Stomach (tissue), 9 donors: ENCODE results near the gene GSTM2. TPM values are rescaled to one million over a fixed set of nuclear protein-coding genes. Genes with fewer than 3 reads are reported as not detected.

Source experiments
- DNase-seq, 2 donors: peaks; one replicate each; pipeline versions ENCODE4 v3.0.0 to v3.0.0-alpha.2; 2013 to 2019
- H3K27ac ChIP-seq, 5 donors: fragments of 200-600 bp in 4 of 5; sonication (generic) in 4 of 5; one replicate each; pipeline ENCODE4 v1.5.1; 2013 to 2019; ENCODE audit warnings: mild to moderate bottlenecking in 1 of 5, moderate library complexity in 1 of 5
- H3K27me3 ChIP-seq, 3 donors: fragments of 200-600 bp; sonication (generic); one replicate each; pipeline ENCODE4 v1.5.1; 2017 to 2019; ENCODE audit warnings: mixed run types in 1 of 3
- H3K36me3 ChIP-seq, 4 donors: fragments of 200-600 bp; sonication (generic); 1 replicate in 3 of 4; 2 replicates in 1 of 4; pipeline ENCODE4 v1.5.1; 2016 to 2019
- H3K4me1 ChIP-seq, 4 donors: fragments of 200-600 bp; sonication (generic); one replicate each; pipeline ENCODE4 v1.5.1; 2016 to 2019
- H3K4me3 ChIP-seq, 4 donors: fragments of 200-600 bp; sonication (generic) in 3 of 4; one replicate each; pipeline ENCODE4 v1.5.1; 2016 to 2019; ENCODE audit warnings: mild to moderate bottlenecking in 1 of 4
- H3K9me3 ChIP-seq, 4 donors: fragments of 200-600 bp; sonication (generic); one replicate each; pipeline ENCODE4 v1.5.1; 2016 to 2019
- EP300 ChIP-seq: sonication (generic); formaldehyde crosslinking; IDR thresholded peaks from one replicate; pipeline ENCODE4 v1.6.1; 2017; ENCODE audit warnings: antibody characterized with exemption
- POLR2A ChIP-seq, 4 donors: fragments of 450-650 bp; IDR thresholded peaks; one replicate each; pipeline ENCODE4 v1.6.1; 2016; ENCODE audit warnings: antibody characterized with exemption in 4 of 4, control low read depth in 2 of 4, mild to moderate bottlenecking in 1 of 4, moderate library complexity in 1 of 4
- POLR2AphosphoS5 ChIP-seq, 3 donors: sonication (generic); formaldehyde crosslinking; IDR thresholded peaks; one replicate each; pipeline ENCODE4 v1.6.1; 2016; ENCODE audit warnings: antibody characterized with exemption in 3 of 3
- WGBS, 5 donors: extraction: QIAGEN DNeasy Blood & Tissue Kit in 3 of 5; methylation state at CpG; one replicate each; pipeline versions ENCODE4 v1.1.5 to v1.1.7; 2013 to 2018; 5-methylcytosine and 5-hydroxymethylcytosine counted together
- intact Hi-C: fragments of 100-400 bp; cut with DNase I; formaldehyde crosslinking; loops from one replicate; pipeline ENCODE4 v1.15.1; 2023; ENCODE audit warnings: low total_unique reads
- polyA plus RNA-seq, 3 donors: library from polyadenylated mRNA; stranded (reverse); fragments of 200-250 nt; gene quantifications; one replicate each; pipeline ENCODE4 v1.2.3, GENCODE V29; 2013
- total RNA-seq, 5 donors: library from RNA; depleted of rRNA; stranded (reverse); fragments of >200 nt; gene quantifications; one replicate each; pipeline versions ENCODE4 v1.1.0 to v1.2.3, GENCODE V29; 2014 to 2016
- TF ChIP-seq, protein P1 (sequence below), 7 experiments: fragments of 450-650 bp in 4 of 7; fragments of 200-600 bp in 3 of 7; sonication (generic) in 3 of 7; IDR thresholded peaks; one replicate each; pipeline ENCODE4 v1.5.1; 2016 to 2019; ENCODE audit warnings: antibody characterized with exemption in 7 of 7, control low read depth in 2 of 7, mild to moderate bottlenecking in 1 of 7
- donor health status: healthy with polysubstance abuse.
- donor health status: Bipolar disorder and iron deficiency.
- donor health status: healthy.

GSTM2 gene
- total and polyA plus RNA-seq, 8 donors: 22.3 to 219 (median 124) TPM

DNA sequence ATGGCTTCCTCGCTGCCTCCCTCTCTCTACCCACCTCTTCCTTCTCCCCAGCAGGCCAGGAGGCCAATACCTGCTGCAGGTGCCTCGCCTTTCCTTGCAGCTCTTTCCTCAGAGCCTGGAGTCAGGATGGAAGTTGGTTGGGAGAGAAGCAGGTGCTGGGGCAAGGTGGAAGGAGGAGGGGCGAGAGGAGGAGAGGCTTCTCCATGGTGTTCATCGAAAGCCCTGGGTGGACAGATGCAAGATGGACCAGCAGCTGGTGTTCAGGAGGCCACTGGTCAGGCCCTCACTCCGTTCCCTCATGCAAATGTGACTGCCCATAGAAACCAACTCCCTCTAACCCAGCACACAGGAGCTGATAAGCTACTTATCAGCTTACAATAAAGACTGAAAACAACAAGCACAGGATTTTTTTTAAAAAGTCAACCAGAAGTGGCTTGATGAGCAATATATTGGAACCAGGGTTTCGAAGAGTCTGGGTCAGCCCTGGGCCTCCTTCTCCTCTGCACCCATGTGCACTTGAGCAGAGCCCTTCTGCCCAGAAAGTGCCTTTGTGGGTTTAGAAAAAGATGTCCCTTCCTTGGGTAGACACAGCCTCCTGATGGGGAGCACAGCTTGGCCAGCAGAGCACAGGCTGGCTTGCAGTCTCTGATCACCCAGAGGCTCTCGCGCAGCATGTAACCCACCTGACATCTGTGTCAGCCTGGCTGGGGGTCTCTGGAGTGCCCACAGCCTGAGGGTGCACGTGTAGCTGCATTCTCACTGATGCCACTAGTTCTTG lies 28.6 kb upstream of the GSTM2 start:
- Histone ChIP-seq H3K27me3 (no peaks in the 10 kb centered on the region), H3K27ac (no peak overlapping the region), H3K9me3 (no peaks in the 10 kb centered on the region), H3K4me3 (no peak overlapping the region), H3K4me1 (peaks cover 22 to 57% (median 35%) of the 10 kb centered on the region in 4 donors), H3K36me3 (no peaks in the 10 kb centered on the region)
- DNase-seq: peak in 1 of 2 donors; percentile 16
- TF ChIP-seq, protein P1, sequence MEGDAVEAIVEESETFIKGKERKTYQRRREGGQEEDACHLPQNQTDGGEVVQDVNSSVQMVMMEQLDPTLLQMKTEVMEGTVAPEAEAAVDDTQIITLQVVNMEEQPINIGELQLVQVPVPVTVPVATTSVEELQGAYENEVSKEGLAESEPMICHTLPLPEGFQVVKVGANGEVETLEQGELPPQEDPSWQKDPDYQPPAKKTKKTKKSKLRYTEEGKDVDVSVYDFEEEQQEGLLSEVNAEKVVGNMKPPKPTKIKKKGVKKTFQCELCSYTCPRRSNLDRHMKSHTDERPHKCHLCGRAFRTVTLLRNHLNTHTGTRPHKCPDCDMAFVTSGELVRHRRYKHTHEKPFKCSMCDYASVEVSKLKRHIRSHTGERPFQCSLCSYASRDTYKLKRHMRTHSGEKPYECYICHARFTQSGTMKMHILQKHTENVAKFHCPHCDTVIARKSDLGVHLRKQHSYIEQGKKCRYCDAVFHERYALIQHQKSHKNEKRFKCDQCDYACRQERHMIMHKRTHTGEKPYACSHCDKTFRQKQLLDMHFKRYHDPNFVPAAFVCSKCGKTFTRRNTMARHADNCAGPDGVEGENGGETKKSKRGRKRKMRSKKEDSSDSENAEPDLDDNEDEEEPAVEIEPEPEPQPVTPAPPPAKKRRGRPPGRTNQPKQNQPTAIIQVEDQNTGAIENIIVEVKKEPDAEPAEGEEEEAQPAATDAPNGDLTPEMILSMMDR (IDR thresholded peaks at IDR 0.05): no peak
- TF ChIP-seq EP300: no peak
- no peak for TF ChIP-seq POLR2A (IDR thresholded peaks at IDR 0.05)
- no peak for TF ChIP-seq POLR2AphosphoS5 (IDR thresholded peaks at IDR 0.05)
- intact Hi-C loops: no loop called here
- WGBS, 5 donors: 61 to 74% (median 73%) methylated on average over 8 to 9 of the region's 9 CpGs

DNA sequence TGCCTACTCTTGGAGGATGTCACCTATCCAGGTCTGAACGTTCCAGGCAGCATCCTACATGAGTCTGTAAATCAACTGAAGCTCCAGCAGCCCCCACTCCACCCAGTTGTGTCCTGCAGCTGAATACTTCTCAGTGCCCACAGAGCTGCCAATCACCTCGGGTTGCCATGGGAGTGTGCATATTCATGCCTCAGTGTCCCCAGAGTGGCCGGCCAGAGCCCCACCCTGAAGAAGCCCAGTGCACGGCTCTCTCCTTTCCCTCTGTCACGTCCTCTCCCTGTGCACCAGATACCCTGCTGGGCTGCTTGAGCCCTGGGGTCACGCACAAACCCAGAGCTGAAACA lies 28.0 kb upstream of the GSTM2 start:
- TF ChIP-seq POLR2AphosphoS5 (IDR thresholded peaks at IDR 0.05) (no peak), EP300 (no peak)
- TF ChIP-seq, protein P1 (IDR thresholded peaks at IDR 0.05): no peak
- Histone ChIP-seq H3K9me3 (no peaks in the 10 kb centered on the region), H3K27ac (no peak overlapping the region), H3K27me3 (no peaks in the 10 kb centered on the region), H3K4me1 (peaks cover 22 to 52% (median 32%) of the 10 kb centered on the region in 4 donors), H3K36me3 (no peaks in the 10 kb centered on the region), H3K4me3 (no peak overlapping the region)
- 41 to 51% (median 48%) methylated on average over 5 to 6 of the region's 6 CpGs for WGBS, 5 donors
- intact Hi-C loops: loop anchor here (5.0 kb wide), 1 partner anchor 132 kb away; no protein-coding TSS in a partner anchor
- peak in 1 of 2 donors; percentile 5 for DNase-seq

DNA sequence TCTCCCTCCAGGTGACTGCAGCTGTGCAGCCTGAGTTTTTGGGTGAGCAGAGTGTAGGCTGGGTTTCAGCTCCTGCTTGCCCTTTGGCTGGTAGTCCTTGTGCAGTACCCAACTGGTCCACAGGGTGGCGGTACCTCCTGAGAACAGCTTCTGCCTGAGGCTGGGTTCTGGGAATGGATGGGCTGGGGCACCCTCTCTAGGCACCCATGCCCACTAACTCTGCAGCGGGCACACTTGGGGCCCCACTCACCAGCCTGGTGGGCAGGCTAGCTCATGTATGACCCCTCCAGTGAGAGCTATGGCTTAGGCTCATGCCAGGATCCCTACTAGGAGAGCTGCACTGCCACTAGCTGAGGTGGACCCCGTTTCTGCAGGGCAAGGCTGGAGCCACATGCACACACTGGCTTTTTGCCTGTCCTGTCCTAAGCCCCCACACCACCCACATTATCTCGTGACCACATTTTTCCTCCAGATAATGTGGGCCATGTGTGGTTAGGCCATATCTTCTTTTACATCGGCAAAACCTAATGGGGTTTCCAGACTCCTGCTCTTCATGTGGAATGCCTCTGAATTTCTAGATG lies 27.5 kb upstream of the GSTM2 start:
- Histone ChIP-seq H3K36me3 (no peaks in the 10 kb centered on the region), H3K27ac (no peak overlapping the region), H3K4me3 (no peak overlapping the region), H3K9me3 (no peaks in the 10 kb centered on the region), H3K27me3 (no peaks in the 10 kb centered on the region), H3K4me1 (peaks cover 22 to 46% (median 29%) of the 10 kb centered on the region in 4 donors)
- TF ChIP-seq EP300: no peak
- TF ChIP-seq POLR2AphosphoS5 (IDR thresholded peaks at IDR 0.05): no peak
- TF ChIP-seq, protein P1 (IDR thresholded peaks at IDR 0.05): peak in 5 of 7 experiments; percentile 87 to 99 (median 98)
- no peak for TF ChIP-seq POLR2A (IDR thresholded peaks at IDR 0.05)
- intact Hi-C loops: loop anchor here (5.0 kb wide), 1 partner anchor 132 kb away; no protein-coding TSS in a partner anchor
- peak; percentile 88 to 93 for DNase-seq
- WGBS, 5 donors: 34 to 54% (median 47%) methylated on average over 4 to 5 of the region's 5 CpGs

DNA sequence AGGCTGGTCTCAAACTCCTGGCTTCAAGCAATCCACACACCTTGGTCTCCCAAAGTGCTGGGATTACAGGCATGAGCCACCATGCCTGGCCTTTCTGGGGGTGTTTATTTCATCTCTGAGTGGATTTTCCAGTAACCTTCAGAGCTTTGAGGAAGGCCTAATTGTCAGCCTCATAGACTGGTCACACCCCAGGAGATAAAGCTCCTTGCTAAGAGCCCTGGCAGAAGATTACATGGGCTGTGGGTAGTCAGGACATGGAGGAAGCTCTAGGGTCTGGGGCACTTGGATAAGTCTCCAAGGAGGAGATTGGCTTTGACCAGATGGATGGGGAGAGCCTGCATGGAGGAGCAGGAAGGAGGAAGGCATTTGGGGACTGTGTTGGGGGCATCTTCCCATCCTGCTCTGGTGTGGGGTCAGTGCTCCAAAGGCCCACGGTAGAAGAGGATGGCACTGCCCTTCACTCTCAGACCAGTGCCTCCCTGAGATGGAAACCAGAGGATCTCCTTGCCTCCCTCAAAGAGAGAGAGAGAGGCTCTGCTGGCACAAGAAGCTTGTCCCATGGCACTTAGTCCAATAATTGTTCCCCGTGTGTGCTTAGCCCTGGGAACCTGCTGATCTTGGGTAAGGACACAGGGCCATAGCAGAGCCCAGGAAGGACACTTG lies 26.6 kb upstream of the GSTM2 start:
- TF ChIP-seq POLR2A (IDR thresholded peaks at IDR 0.05) (no peak), POLR2AphosphoS5 (IDR thresholded peaks at IDR 0.05) (no peak), EP300 (no peak)
- TF ChIP-seq, protein P1 (IDR thresholded peaks at IDR 0.05): no peak
- Histone ChIP-seq H3K36me3 (no peaks in the 10 kb centered on the region), H3K9me3 (no peaks in the 10 kb centered on the region), H3K4me3 (no peak overlapping the region), H3K4me1 (peaks cover 16 to 38% (median 24%) of the 10 kb centered on the region in 4 donors), H3K27me3 (no peaks in the 10 kb centered on the region), H3K27ac (no peak overlapping the region)
- 70 to 86% (median 81%) methylated on average over 2 of the region's 2 CpGs for WGBS, 5 donors
- intact Hi-C loops: loop anchor here (5.0 kb wide), 1 partner anchor 131 kb away; no protein-coding TSS in a partner anchor
- no peak for DNase-seq
